ENCODE measurements around the gene LRRN4.

- TF ChIP-seq CTCF (conservative IDR thresholded peaks at IDR 0.05; ENCODE audit: low read length) (no peak), EZH2phosphoT487 (IDR thresholded peaks at IDR 0.05; ENCODE audit: borderline replicate concordance) (no peak)
Observed at GRCh38 chr20:6040540-6040939, 13.3 kb downstream of the LRRN4 start.
